HG02588 (cell line): ENCODE data around the gene CCDC89.
"Not testable (repeated sequence)": the region's sequence is repeated elsewhere in the genome, so short reads cannot be mapped to it uniquely, and the experiment has no call there.

Experiments
- ATAC-seq: cut with Tn5 transposase; IDR thresholded peaks from one replicate; pipeline ENCODE4 v1.9.1; 2021; ENCODE audit warnings: mild to moderate bottlenecking, moderate library complexity; ENCODE audit not compliant: unreplicated experiment

CCDC89 gene

DNA sequence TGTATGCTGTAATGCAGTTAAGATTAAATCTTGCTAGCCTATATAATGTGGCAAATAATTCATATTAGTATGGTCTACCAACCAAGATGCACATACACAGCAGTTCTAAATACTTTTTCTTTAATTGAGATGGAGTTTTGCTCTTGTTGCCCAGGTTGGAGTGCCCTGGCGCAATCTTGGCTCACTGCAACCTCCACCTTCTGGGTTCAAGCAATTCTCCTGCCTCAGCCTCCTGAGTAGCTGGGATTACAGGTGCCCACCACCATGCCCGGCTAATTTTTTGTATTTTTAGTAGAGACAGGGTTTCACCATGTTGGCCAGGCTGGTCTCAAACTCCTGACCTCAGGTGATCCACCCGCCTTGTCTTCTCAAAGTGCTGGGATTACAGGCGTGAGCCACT lies 31.7 kb downstream of the CCDC89 start:
- not testable (repeated sequence) for ATAC-seq

DNA sequence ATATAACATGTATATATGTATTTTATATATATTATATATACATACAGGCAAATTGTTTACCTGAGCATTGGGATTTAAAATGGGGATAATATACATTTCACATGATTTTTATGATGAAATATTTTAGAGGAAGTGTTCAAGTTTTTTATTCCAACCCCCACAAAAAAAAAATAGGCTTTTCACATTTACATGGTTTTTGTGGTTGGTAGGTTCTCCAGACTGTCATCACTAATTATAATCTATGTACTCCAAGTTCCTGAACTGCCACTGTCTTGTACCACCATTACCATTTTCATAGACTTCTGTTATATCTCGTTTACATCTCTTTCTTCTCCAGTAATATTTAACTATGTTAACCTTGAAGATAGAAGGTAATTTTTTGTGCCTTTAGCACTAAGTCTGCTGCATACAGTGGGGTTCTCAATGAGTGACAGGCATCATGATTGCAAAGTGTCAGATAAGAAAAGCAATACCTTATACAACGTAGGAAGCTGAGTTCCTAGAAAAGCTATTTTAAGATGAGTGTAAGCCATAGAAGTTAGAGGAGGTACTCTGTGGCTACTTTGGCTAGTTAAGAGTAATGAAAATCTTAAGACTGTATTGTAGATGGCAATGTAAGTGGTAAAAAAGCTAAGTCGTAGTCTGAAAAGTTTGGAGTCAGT lies 33.1 kb downstream of the CCDC89 start:
- ATAC-seq, result no peak

- no peak for ATAC-seq
These were observed 34.9 kb downstream of the CCDC89 start for GRCh38 chr11:85651118-85651517.

DNA sequence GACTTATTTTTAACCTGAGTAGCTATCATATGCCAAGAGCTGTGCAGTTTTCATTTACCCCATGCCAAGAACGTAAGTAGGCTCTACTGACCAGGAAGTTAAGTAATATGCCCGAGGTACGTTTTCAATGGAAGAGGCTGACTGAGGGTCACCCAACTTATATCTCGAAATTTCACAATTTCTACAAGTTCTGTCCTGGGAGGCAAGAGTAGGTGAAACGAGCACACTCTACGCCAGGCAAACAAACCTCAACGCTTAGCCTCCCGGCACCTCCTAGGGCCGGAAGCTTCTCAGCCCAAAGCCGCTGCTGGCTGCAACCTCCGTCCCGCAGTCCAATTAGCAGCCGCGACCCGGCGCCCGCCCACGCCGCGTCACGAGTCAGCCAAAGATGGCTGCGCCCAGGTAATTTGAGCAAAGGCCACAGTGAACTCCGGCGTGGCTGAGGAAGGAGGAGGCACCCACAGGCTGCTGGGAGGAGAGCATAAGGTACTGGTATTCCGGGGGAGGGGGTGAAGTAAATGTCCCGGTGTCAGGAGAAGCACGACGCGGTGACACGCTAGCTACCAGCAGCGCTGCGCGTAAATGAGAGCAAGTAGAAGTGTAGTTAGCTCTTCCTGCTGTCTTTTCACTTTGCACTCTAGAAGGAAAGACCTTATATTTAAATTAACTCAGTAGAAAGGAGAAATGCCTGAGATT lies 38.2 kb downstream of the CCDC89 start, which contains the start of gene TMEM126A:
Gene TMEM126A, plus strand, starts transcription at position 364 of the 696 bp plus-strand sequence. CDS start 2,289 bp downstream, outside the sequence.
- peak; percentile 100 for ATAC-seq

DNA sequence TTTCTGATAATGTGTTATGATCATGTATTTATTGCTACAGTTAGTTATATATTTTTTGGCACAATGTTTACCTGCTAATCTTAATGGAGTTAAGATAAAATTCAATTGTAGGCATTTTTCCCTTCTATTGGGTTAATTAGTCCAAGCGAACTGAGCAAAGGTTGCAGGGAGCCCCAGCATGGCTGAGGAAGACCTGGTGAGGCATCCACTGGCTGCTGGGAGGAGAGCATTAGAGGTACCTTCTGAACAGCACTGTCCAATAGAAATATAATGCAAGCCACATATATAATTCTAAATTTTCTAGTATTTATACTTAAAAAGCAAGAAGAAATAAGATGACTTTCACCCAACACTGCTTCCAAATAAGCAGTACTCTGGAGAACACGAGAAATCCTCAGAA lies 38.9 kb downstream of the CCDC89 start:
- ATAC-seq, result peak; percentile 1

DNA sequence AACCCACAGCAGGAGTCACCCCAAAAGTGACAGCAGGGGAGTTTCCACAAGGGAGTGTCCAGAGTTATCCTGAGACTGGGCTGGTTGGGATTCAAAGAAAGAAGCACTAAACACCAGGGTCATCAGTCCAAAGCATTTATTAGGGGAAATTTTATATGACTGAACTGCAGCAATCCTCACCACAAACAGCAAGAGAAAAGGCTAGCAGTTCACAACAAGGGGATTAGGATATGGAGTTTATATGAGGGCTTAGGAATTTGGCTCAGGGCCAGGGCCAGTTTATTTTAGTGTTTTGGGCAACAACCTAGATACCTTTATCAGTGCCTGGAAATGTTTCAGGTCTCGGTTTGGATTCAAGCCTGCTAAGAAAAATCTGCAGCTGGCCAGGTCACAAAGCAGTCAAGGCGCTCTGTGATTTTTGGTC lies 42.8 kb downstream of the CCDC89 start:
- ATAC-seq, result no peak

DNA sequence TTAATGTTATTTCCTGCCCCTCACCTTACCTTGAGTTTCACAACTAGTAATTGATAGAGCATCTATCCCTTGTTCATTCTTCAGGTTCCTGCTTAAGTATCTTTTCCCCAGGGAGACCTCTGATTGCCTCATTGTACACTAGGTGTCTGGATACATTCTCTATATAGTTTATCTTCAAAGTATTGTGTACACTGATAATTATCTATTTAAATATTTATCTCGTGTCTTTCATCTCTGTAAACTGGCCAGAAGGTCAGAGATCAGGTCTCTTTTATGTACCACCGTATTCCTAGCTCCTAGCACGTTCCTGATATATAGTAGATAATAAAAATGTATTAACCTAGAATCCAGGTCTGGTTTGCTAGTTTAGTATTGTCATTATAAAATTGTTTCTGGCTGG lies 51.2 kb downstream of the CCDC89 start:
- ATAC-seq, result no peak
